Immature natural killer cell (primary cell): ENCODE measurements around the gene CREB3. TPM values are rescaled to one million over a fixed set of nuclear protein-coding genes. Genes with fewer than 3 reads are reported as not detected.

Source experiments
- DNase-seq, 3 donors: peaks; one replicate each; pipeline ENCODE4 v3.0.0; 2022; ENCODE audit warnings: mixed read lengths in 1 of 3
- H3K27ac Mint-ChIP-seq, 6 donors: one replicate each; pipeline ENCODE4 v1.8.0; 2020; ENCODE audit warnings: mixed read lengths in 6 of 6, mild to moderate bottlenecking in 5 of 6, inconsistent platforms in 4 of 6, moderate library complexity in 3 of 6
- H3K27me3 Mint-ChIP-seq, 3 donors: one replicate each; pipeline ENCODE4 v1.8.0; 2020 to 2021; ENCODE audit warnings: low read depth in 3 of 3, mild to moderate bottlenecking in 3 of 3, mixed read lengths in 3 of 3, moderate library complexity in 3 of 3, inconsistent platforms in 1 of 3
- H3K36me3 Mint-ChIP-seq, 3 donors: one replicate each; pipeline ENCODE4 v1.8.0; 2020; ENCODE audit warnings: mixed read lengths in 3 of 3, inconsistent platforms in 2 of 3, mild to moderate bottlenecking in 2 of 3
- H3K4me1 Mint-ChIP-seq, 2 donors: one replicate each; pipeline ENCODE4 v1.8.0; 2020; ENCODE audit warnings: inconsistent platforms in 2 of 2, mild to moderate bottlenecking in 2 of 2, mixed read lengths in 2 of 2, moderate library complexity in 1 of 2
- H3K4me3 Mint-ChIP-seq, 5 donors: one replicate each; pipeline ENCODE4 v1.8.0; 2020; ENCODE audit warnings: mild to moderate bottlenecking in 5 of 5, mixed read lengths in 5 of 5, inconsistent platforms in 3 of 5, moderate library complexity in 3 of 5
- H3K9me3 Mint-ChIP-seq, 6 donors: one replicate each; pipeline ENCODE4 v1.8.0; 2020; ENCODE audit warnings: mild to moderate bottlenecking in 6 of 6, mixed read lengths in 6 of 6, inconsistent platforms in 4 of 6, moderate library complexity in 3 of 6
- polyA plus RNA-seq, 3 donors: library from polyadenylated mRNA; unstranded; fragments of 300-500 nt; fragmentation: Illumina TruSeq; gene quantifications; one replicate each; pipeline ENCODE4 v1.2.3, GENCODE V29; 2021

The CREB3 gene, protein sequence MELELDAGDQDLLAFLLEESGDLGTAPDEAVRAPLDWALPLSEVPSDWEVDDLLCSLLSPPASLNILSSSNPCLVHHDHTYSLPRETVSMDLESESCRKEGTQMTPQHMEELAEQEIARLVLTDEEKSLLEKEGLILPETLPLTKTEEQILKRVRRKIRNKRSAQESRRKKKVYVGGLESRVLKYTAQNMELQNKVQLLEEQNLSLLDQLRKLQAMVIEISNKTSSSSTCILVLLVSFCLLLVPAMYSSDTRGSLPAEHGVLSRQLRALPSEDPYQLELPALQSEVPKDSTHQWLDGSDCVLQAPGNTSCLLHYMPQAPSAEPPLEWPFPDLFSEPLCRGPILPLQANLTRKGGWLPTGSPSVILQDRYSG
- polyA plus RNA-seq: 10 to 100 TPM; 47.8 to 59.3 (median 50.0) TPM

DNA sequence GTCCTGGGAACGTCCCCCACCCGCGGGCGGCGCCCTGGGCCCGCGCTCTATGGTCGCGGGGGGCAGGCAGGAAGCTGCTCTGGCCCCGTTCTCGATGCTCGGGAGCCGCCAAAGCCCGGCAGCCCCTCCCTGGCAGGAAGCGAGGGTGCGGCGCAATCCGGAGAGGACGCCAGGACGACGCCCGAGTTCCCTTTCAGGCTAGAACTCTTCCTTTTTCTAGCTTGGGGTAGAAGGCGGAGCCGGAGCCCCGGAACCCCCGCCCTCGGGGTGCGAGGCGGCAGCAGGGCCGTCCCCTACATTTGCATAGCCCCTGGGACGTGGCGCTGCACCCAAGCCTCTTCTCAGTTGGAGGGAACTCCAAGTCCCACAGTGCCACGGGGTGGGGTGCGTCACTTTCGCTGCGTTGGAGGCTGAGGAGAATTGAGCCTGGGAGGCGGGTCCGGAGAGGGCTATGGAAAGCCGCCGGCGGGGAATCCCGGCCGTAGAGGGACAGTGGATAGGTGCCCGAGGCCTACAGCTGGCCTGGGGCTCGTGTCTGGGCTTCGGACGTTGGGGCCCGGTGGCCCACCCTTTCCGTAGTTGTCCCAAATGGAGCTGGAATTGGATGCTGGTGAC, at the start of gene CREB3, which contains the start of gene TLN1:
CREB3 (plus strand) TSS at position 482 of the 615 bp plus-strand sequence; CDS start at position 589, 107 bp downstream.
TLN1 (minus strand) TSS at position 11 of the 615 bp plus-strand sequence. CDS start 6,501 bp downstream, outside the sequence.
- Mint-ChIP-seq H3K27ac (peak within 1 kb of the TSS in 4 of 6 donors; percentile 94 to 96 (median 94)), H3K4me1 (peaks cover 18 to 26% of the 10 kb centered on the region in 2 donors), H3K9me3 (no peaks in the 10 kb centered on the region), H3K4me3 (peak within 1 kb of the TSS in 2 of 5 donors; percentile 92 to 96), H3K27me3 (no peaks in the 10 kb centered on the region), H3K36me3 (peaks cover 0 to 14% (median under 1%) of the 10 kb centered on the region in 3 donors)
- DNase-seq: peak; percentile 95 to 97 (median 96)

DNA sequence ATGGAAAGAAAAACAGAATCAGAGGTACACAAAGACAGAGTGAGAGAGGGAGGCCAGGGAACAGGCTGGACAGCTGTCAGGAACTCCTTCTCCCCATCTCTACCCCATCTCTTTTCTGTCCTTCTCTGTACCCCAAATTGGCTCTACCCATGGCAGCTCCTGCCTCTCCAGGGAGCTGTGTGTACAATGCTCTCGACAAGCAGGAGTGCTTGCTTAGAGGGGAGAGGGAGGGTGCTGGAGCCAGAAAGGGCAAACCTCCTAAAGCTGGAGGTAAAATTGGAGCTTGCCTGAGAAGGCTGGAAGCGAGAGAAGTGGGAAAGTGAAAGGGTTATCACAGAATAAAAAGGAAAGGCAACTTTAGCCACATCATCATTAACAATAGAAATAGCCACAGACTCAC, 49.1 kb upstream of the CREB3 start:
- H3K4me3 Mint-ChIP-seq: no peak overlapping the region
- no peaks in the 10 kb centered on the region for H3K9me3 Mint-ChIP-seq
- DNase-seq: no peak
- no peak overlapping the region for H3K27ac Mint-ChIP-seq
- peaks cover 0 to 5% (median 5%) of the 10 kb centered on the region in 3 donors for H3K27me3 Mint-ChIP-seq
- no peaks in the 10 kb centered on the region for H3K36me3 Mint-ChIP-seq
- H3K4me1 Mint-ChIP-seq: no peaks in the 10 kb centered on the region

DNA sequence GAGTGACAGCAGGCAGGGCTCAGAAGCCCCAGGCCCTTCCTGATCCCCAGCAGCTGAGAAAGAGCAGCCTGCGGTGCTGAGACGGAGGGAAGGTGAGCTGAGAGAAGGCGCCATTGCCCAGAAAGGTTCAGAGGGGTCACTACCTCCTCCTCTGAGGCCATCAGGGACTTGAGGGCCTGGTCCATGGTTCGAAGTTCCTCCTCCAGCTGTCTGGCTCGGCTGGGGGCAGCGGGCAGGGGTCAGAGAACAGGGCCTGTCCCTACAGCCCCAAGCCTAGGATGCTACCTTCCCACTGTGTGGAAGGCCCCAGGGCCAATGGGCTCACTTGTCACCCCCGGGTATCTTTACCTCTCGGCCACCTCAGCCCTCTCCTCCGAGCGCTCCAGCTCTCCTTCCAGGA, 47.5 kb upstream of the CREB3 start:
- H3K27ac Mint-ChIP-seq: no peak overlapping the region
- no peaks in the 10 kb centered on the region for H3K36me3 Mint-ChIP-seq
- H3K27me3 Mint-ChIP-seq: peaks cover 0 to 3% (median under 1%) of the 10 kb centered on the region in 3 donors
- DNase-seq: no peak
- no peak overlapping the region for H3K4me3 Mint-ChIP-seq
- H3K9me3 Mint-ChIP-seq: no peaks in the 10 kb centered on the region
- H3K4me1 Mint-ChIP-seq: peaks cover 0 to 5% of the 10 kb centered on the region in 2 donors

DNA sequence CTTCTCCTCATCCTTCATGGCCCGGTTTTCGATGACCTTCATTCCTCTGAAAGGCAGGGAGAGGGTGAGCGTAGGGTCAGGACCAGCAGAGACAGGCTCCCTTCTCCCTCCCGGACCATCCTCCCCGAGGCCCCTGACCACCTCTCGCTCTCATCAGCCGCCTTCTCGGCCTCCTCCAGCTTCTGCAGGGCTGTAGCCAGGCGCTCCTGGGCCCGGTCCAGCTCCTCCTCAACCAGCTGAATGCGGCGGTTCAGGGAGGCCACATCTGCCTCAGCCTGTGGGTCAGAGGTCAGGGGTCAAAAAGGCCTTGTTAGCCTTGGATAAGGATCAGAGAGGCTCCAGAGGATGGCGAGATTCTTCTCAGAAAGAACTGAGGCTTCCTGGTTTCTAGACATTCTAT, 47.0 kb upstream of the CREB3 start:
- H3K9me3 Mint-ChIP-seq: no peaks in the 10 kb centered on the region
- no peak overlapping the region for H3K4me3 Mint-ChIP-seq
- no peak for DNase-seq
- H3K4me1 Mint-ChIP-seq: peaks cover 0 to 5% of the 10 kb centered on the region in 2 donors
- no peak overlapping the region for H3K27ac Mint-ChIP-seq
- H3K27me3 Mint-ChIP-seq: peaks cover 0 to 3% (median 0%) of the 10 kb centered on the region in 3 donors
- H3K36me3 Mint-ChIP-seq: no peaks in the 10 kb centered on the region

DNA sequence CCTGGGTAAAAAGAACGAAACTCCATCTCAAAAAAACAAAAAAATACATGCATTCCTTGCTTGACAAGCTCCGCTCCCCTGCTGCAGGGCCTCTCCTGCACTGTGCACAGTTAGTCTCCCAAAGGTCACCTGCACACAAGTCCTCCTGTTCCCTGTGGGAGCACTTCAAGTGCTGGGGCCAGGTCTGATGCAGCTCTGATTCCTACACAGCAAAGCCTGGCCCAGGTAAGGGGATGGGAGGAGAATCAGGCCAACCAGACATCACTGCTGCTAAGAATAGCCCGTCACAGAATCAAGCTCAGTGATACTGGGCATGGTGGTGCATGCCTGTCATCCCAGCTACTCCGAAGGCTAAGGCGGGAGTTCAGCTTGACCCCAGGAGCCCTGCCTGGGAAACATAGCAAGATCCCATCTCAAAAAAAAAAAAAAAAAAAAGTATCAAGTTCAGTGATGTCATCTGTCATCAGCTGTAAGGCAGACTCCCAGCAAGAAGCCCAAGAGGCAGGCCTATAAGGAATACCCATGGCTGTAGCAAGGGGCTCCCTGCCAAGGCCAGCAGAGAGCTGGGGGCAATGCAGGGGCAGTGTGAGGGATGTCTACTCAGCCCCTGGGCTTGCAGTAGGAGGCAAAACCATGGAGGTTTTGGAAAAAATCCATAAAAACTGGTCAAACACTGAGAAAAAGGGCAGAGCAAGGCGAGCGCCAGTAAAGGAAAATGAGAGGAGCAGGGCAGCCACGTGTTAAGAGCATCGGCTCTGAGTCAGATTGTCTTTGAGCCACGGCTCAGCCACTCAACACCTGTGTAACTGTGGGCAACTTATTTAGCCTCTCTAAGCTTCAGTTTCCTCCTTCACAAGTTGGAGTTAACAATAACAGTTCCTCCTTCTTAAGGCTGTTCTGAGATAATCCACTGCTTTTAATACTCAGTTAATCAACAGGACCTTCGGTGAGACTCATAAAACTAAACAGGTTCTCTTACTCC, 46.0 kb upstream of the CREB3 start:
- DNase-seq: no peak
- Mint-ChIP-seq H3K4me1 (peaks cover 6 to 12% of the 10 kb centered on the region in 2 donors), H3K36me3 (no peaks in the 10 kb centered on the region), H3K9me3 (no peaks in the 10 kb centered on the region), H3K27me3 (peaks cover 2 to 4% (median 3%) of the 10 kb centered on the region in 3 donors), H3K27ac (peak overlapping the region in 1 of 6 donors; percentile 50), H3K4me3 (peak overlapping the region in 1 of 5 donors; percentile 54)

DNA sequence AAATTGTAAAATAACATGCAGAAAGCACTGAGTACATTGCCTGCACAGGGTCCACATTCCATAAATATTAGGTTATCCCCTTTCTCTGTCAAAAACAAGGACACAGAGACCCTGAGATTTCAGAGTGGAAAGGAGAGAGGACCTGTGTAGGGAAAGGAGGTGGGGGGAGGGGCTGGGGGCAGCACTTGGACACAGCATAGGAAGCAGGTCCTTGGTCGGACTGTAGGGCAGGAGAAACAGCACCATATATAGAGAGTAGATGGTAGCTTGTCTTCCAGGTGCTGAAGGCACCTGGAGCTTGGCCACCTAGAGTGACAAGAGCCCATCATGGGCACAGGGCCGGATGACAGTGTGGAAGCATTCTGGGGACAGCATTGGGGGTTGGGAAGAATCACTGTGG, 45.2 kb upstream of the CREB3 start:
- Mint-ChIP-seq H3K36me3 (no peaks in the 10 kb centered on the region), H3K4me3 (peak overlapping the region in 3 of 5 donors; percentile 18 to 30 (median 29)), H3K27ac (peak overlapping the region in 1 of 6 donors; percentile 1)

DNA sequence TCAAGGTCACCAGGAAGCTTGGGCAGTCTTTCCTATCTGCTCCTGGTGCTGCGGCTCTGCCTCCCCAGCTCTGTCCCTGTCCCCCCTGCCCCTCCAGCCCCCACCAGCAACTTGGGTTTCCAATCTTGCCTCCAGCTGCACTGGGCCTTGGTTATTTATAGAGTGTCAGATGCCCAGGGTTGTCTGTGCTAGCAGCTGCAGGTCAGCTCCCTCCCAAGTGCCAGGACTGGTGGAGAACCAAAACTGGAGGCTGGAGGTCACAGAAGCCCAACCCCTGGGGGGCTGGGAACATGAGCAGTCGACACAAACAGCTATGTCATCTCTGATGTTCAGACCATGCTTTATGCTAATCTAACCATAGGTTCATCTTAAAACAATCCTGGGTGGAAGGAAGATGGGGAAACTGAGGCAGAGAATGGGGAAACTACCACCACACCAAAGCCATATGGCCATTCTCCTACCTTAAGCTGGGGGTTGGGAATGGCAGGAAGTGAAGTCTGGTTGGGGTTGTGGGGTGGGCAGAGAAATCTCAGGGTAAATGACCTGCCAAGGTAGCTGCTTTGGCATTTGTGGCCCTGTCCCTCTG, 44.4 kb upstream of the CREB3 start:
- Mint-ChIP-seq H3K4me3 (peak overlapping the region in 2 of 5 donors; percentile 33 to 47), H3K36me3 (no peaks in the 10 kb centered on the region), H3K9me3 (no peaks in the 10 kb centered on the region), H3K27me3 (peaks cover 2 to 4% (median 3%) of the 10 kb centered on the region in 3 donors), H3K27ac (no peak overlapping the region), H3K4me1 (peaks cover 13 to 19% of the 10 kb centered on the region in 2 donors)
- DNase-seq: no peak

More for the DNA sequence above, 45.2 kb upstream of the CREB3 start:
- Mint-ChIP-seq H3K4me1 (peaks cover 13 to 19% of the 10 kb centered on the region in 2 donors), H3K9me3 (no peaks in the 10 kb centered on the region), H3K27me3 (peaks cover 2 to 4% (median 3%) of the 10 kb centered on the region in 3 donors)
- no peak for DNase-seq

DNA sequence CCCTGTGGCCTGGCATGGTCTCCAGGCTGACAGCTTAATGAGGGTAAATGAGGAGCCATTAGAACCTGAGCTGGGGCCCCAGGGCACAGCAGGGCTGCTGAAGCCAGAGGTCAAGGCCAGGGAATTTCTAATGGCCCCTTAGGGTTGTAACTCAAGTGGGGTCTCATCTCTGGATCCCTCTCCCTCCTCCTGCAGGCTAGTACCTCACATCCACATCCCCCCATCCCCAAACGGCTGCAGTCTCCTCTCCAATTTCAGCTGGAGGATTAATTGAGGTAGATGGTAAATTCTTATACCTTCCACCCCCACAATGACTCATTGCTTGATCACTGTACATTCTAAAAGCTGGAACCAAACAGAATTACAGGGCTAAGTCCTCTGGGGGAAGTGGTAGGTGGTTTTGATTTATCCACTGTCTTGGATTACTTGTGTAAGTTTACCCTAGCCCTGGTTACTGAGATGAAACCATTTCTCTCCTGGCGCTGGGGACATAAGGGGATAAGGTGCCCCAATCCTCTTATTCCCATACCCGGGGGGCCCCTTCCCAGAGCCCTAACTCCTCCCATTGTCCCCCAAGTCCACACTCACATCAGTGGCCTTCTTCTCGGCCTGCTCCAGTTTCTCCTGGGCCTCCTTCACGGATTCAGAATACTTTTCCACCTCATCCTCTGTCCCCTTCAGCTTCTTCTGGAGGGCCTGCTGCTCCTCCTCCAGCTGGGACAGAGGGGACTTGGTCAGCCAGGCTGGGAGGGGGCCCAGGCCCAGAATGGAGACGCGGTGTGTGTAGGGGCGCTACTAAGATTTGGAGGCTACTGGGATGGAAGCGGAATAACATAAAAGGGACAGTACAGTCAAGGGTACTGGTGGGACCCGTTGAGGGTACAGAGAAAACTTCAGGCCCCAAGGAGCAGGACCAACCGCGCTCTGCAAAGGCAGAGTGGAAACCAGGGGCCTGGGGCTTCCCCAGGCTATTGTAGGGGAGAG, 43.6 kb upstream of the CREB3 start:
- peak overlapping the region in 3 of 6 donors; percentile 21 to 78 (median 52) for H3K27ac Mint-ChIP-seq
- no peak for DNase-seq

DNA sequence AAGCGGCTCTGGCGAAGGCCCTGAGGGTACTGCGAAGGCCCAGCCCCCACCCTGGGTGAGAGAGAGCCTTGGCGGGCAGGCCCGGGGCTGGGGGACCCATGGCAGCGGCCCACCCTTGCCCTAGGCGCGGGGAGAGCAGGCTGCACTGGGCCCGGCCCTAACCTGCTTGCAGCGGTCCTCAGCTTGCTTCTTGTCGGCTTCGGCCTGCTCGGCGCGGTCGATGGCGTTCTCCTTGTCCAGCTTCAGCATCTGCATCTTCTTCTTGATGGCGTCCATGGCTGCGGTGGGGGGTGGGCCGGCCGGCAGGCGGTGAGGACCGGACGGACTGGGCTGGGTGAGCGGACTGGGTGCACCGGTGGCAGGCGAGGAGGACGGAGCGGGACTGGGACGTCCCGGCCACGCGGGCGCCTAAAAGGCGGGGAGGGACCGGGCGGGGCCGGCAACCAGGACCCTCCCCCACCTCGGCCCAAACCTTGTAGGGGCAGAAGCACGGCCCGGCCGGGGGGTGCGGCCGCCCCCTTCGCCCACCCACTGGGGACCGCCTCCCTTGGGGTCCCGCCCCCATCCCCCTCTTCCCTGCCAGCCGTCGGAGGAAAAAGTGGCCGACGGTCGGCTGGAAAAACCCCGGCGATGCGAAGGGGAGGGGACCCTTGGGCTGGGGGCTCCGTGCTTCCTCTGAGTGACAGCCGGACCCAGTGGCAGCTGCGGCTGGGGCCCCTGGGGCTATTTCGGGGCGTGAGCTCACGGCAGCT, 42.7 kb upstream of the CREB3 start, which contains the start of gene TPM2:
TPM2 (minus strand) TSS at position 384 of the 752 bp plus-strand sequence; CDS start at position 276, 108 bp downstream.
- Mint-ChIP-seq H3K4me1 (peaks cover 13 to 19% of the 10 kb centered on the region in 2 donors), H3K27ac (peak within 1 kb of the TSS in 5 of 6 donors; percentile 52 to 89 (median 78)), H3K36me3 (no peaks in the 10 kb centered on the region), H3K27me3 (peaks cover 0 to 4% (median 3%) of the 10 kb centered on the region in 3 donors), H3K9me3 (no peaks in the 10 kb centered on the region), H3K4me3 (peak within 1 kb of the TSS; percentile 88 to 94 (median 89))
- DNase-seq: no peak

More for the DNA sequence above, 43.6 kb upstream of the CREB3 start:
- no peaks in the 10 kb centered on the region for H3K9me3 Mint-ChIP-seq
- H3K4me3 Mint-ChIP-seq: peak overlapping the region; percentile 57 to 81 (median 62)
- no peaks in the 10 kb centered on the region for H3K36me3 Mint-ChIP-seq
- H3K27me3 Mint-ChIP-seq: peaks cover 2 to 4% (median 3%) of the 10 kb centered on the region in 3 donors
- H3K4me1 Mint-ChIP-seq: peaks cover 13 to 19% of the 10 kb centered on the region in 2 donors

DNA sequence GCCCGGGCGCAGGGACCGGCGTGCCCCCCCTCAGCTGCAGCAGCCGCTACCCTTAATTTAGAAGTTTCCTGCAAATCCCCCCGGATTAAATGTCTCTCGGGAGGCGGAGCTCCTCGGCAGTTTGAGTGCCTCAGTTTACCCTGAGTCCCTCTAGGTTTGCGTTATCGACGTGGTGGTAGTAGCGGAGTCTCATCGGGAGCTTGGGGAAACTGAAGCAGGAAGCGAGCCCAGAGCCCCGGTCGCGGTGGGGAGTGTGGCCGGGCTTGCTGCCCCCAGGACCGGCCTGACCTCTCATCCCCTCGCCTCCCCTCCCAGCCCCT, 42.2 kb upstream of the CREB3 start:
- H3K4me3 Mint-ChIP-seq: peak overlapping the region; percentile 74 to 94 (median 81)

DNA sequence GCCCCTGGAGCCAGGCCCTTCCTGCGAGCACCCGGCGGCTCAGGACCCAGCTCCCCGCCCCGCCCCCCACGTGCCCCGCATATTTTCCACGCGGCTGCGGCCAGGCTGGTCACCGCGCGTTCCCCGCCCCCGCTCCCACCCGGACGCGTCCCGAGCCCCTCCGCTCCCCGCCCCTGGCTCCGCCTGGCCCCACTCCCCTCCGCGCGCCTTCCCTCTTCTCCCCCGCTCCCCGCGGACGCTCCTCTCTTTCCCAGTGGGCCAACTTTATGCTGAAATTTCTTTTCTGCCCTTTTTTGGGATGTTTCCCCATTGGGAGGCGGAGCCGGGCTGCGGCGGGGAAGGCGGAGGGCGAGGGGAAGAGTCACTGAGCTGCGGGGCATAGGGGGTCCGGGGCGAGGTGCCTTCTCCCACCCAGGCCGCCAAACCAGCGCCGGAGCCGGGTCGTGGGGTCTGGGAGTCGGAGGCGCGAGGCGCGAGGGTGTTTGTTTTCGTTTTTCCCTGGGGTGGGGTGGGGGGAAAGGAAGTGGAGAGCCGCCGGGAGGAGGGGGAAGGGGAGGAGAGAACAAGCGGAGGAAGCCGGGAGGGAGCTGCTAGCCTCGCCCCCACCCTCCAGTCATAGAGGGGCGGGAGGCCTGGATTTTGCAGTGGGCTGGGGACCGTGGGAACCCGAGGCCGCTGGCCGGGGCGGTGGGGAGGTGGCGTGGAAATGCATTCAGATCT, 41.7 kb upstream of the CREB3 start:
- peak overlapping the region; percentile 53 to 89 (median 76) for H3K27ac Mint-ChIP-seq
- no peaks in the 10 kb centered on the region for H3K9me3 Mint-ChIP-seq
- H3K36me3 Mint-ChIP-seq: no peaks in the 10 kb centered on the region
- peak; percentile 38 to 45 (median 43) for DNase-seq
- H3K4me1 Mint-ChIP-seq: peaks cover 13 to 19% of the 10 kb centered on the region in 2 donors
- H3K4me3 Mint-ChIP-seq: peak overlapping the region; percentile 88 to 94 (median 89)
- peaks cover 0 to 4% (median 3%) of the 10 kb centered on the region in 3 donors for H3K27me3 Mint-ChIP-seq

More for the DNA sequence above, 42.2 kb upstream of the CREB3 start:
- H3K36me3 Mint-ChIP-seq: no peaks in the 10 kb centered on the region
- H3K27ac Mint-ChIP-seq: peak overlapping the region in 1 of 6 donors; percentile 45
- no peak for DNase-seq
- H3K9me3 Mint-ChIP-seq: no peaks in the 10 kb centered on the region
- H3K27me3 Mint-ChIP-seq: peaks cover 0 to 4% (median 3%) of the 10 kb centered on the region in 3 donors
- H3K4me1 Mint-ChIP-seq: peaks cover 13 to 19% of the 10 kb centered on the region in 2 donors
